Measurements from ENCODE around the gene UBE2F.

GRCh38 chr2:238067939-238068338 lies 101.1 kb downstream of the UBE2F start:
- TF ChIP-seq CTCF (IDR thresholded peaks at IDR 0.05) (no peak), POLR2AphosphoS5 (IDR thresholded peaks at IDR 0.05) (no peak), POLR2A (IDR thresholded peaks at IDR 0.05) (no peak)
